ENCODE data around the gene GALNT16.

- TF ChIP-seq CTCF (IDR thresholded peaks at IDR 0.05) (no peak), POLR2A (IDR thresholded peaks at IDR 0.05) (no peak), EP300 (IDR thresholded peaks at IDR 0.05) (no peak)
Measured at GRCh38 chr14:69249603-69250002, 10.4 kb upstream of the GALNT16 start.

All from tibial nerve (tissue), 4 donors.